Neural cell (in vitro differentiated cells): Measurements from ENCODE around the gene ALOX5AP. TPM values are rescaled to one million over a fixed set of nuclear protein-coding genes. Genes with fewer than 3 reads are reported as not detected.

Source experiments
- H2AFZ ChIP-seq: fragments of 200-600, 300-800 bp; sonication (generic), shearing (Covaris generic); 2 replicates; pipeline ENCODE4 v1.6.0; 2014; ENCODE audit warnings: low read depth, mild to moderate bottlenecking, antibody characterized with exemption, low read length, moderate library complexity
- H3F3A ChIP-seq: fragments of 200-600 bp; shearing (Covaris generic); 2 replicates; pipeline ENCODE4 v1.6.1; 2016; ENCODE audit warnings: mild to moderate bottlenecking, moderate library complexity, mixed read lengths, antibody characterized with exemption, low read length; ENCODE audit not compliant: insufficient read depth, poor library complexity, severe bottlenecking
- H3K27ac ChIP-seq: fragments of 200-600, 300-800 bp; sonication (generic), shearing (Covaris generic); 2 replicates; pipeline ENCODE4 v1.5.1; 2014; ENCODE audit warnings: mild to moderate bottlenecking, low read length, moderate library complexity
- H3K27me3 ChIP-seq: fragments of 300-800, 200-600 bp; sonication (generic), shearing (Covaris generic); 2 replicates; pipeline ENCODE4 v1.6.0; 2014; ENCODE audit warnings: mild to moderate bottlenecking, low read depth, low read length, moderate library complexity; ENCODE audit not compliant: insufficient read depth
- H3K36me3 ChIP-seq: fragments of 300-800, 200-600 bp; sonication (generic), shearing (Covaris generic); 2 replicates; pipeline ENCODE4 v1.5.1; 2014; ENCODE audit warnings: mild to moderate bottlenecking, antibody characterized with exemption, low read length, moderate library complexity; ENCODE audit not compliant: insufficient read depth
- H3K4me2 ChIP-seq: fragments of 300-800, 200-600 bp; sonication (generic), shearing (Covaris generic); 2 replicates; pipeline ENCODE4 v1.6.0; 2014; ENCODE audit warnings: mild to moderate bottlenecking, low read length
- H3K4me3 ChIP-seq: fragments of 300-800, 200-600 bp; sonication (generic), shearing (Covaris generic); 2 replicates; pipeline ENCODE4 v1.5.1; 2014; ENCODE audit warnings: mild to moderate bottlenecking, low read length, moderate library complexity
- H3K79me2 ChIP-seq: fragments of 200-600 bp; shearing (Covaris generic); replicated peaks from 2 replicates; pipeline ENCODE4 v1.6.0; 2014; ENCODE audit warnings: mild to moderate bottlenecking, low read length, moderate library complexity; ENCODE audit not compliant: insufficient read depth
- H3K9ac ChIP-seq: fragments of 300-800, 200-600 bp; sonication (generic), shearing (Covaris generic); 2 replicates; pipeline ENCODE4 v1.6.1; 2016; ENCODE audit warnings: mild to moderate bottlenecking, low read length, mixed read lengths
- H3K9me2 ChIP-seq: fragments of 200-600 bp; shearing (Covaris generic); 2 replicates; pipeline ENCODE4 v1.6.1; 2016; ENCODE audit warnings: mild to moderate bottlenecking, low read length, mixed read lengths; ENCODE audit not compliant: insufficient read depth
- H3K9me3 ChIP-seq: fragments of 200-600, 300-800 bp; sonication (generic), shearing (Covaris generic); 2 replicates; pipeline ENCODE4 v1.6.1; 2016; ENCODE audit warnings: mild to moderate bottlenecking, mixed run types, low read length, moderate library complexity, mixed read lengths
- H4K20me1 ChIP-seq: fragments of 200-600 bp; shearing (Covaris generic); 2 replicates; pipeline ENCODE4 v1.6.1; 2016; ENCODE audit warnings: mild to moderate bottlenecking, mixed run types; ENCODE audit not compliant: insufficient read depth
- CTCF ChIP-seq: fragments of 450-650 bp; IDR thresholded peaks from 2 replicates; pipeline ENCODE4 v1.5.1; 2014; ENCODE audit warnings: antibody characterized with exemption, mild to moderate bottlenecking, moderate library complexity; ENCODE audit not compliant: poor library complexity, severe bottlenecking
- EP300 ChIP-seq: fragments of 450-650 bp; conservative IDR thresholded peaks from 2 replicates; pipeline ENCODE4 v1.6.1; 2014; ENCODE audit warnings: antibody characterized with exemption, mild to moderate bottlenecking, moderate library complexity; ENCODE audit not compliant: poor library complexity, severe bottlenecking
- EZH2 ChIP-seq: fragments of 200-600, 300-800 bp; shearing (Covaris generic), sonication (generic); IDR thresholded peaks from 2 replicates; pipeline ENCODE4 v1.6.1; 2014; ENCODE audit warnings: antibody characterized with exemption, low read length, borderline replicate concordance, mild to moderate bottlenecking; ENCODE audit not compliant: insufficient read depth, poor library complexity, severe bottlenecking
- MXI1 ChIP-seq: fragments of 450-650 bp; conservative IDR thresholded peaks from 2 replicates; pipeline ENCODE4 v1.6.1; 2014; ENCODE audit warnings: antibody characterized with exemption, mild to moderate bottlenecking; ENCODE audit not compliant: poor library complexity, severe bottlenecking
- RAD21 ChIP-seq: fragments of 450-650 bp; conservative IDR thresholded peaks from 2 replicates; pipeline ENCODE4 v1.6.1; 2014; ENCODE audit warnings: antibody characterized with exemption, mild to moderate bottlenecking, moderate library complexity
- REST ChIP-seq: IDR thresholded peaks from 2 replicates; pipeline ENCODE4 v1.6.1; 2012; ENCODE audit warnings: borderline replicate concordance
- SMC3 ChIP-seq: fragments of 450-650 bp; conservative IDR thresholded peaks from 2 replicates; pipeline ENCODE4 v1.6.1; 2014; ENCODE audit warnings: antibody characterized with exemption, mild to moderate bottlenecking, moderate library complexity; ENCODE audit not compliant: poor library complexity
- TAF1 ChIP-seq: IDR thresholded peaks from 2 replicates; pipeline ENCODE4 v1.6.1; 2012; ENCODE audit warnings: low read depth
- polyA plus RNA-seq: library from polyadenylated mRNA; depleted of rRNA; stranded (reverse); fragments of >200 nt; gene quantifications from 2 replicates; pipeline ENCODE4 v1.2.3, GENCODE V29; 2014

Gene ALOX5AP
- polyA plus RNA-seq, 1 donor from 2014 or later = not detected

- Histone ChIP-seq H3K79me2 (no peaks in the 10 kb centered on the region), H3K4me2 (no peak overlapping the region), H3K9ac (no peak overlapping the region), H3F3A (no peaks in the 10 kb centered on the region), H3K36me3 (no peaks in the 10 kb centered on the region), H3K27me3 (no peaks in the 10 kb centered on the region), H2AFZ (no peak overlapping the region), H3K9me2 (no peaks in the 10 kb centered on the region), H3K9me3 (no peaks in the 10 kb centered on the region), H3K27ac (no peak overlapping the region), H3K4me3 (no peak overlapping the region), H4K20me1 (no peaks in the 10 kb centered on the region)
- no peak for TF ChIP-seq MXI1
Observed at GRCh38 chr13:30799356-30799824, 64.0 kb downstream of the ALOX5AP start.

GRCh38 chr13:30800107-30800506, 64.8 kb downstream of the ALOX5AP start:
- no peaks in the 10 kb centered on the region for H3K27me3 ChIP-seq
- H3K9me2 ChIP-seq = no peaks in the 10 kb centered on the region
- no peak overlapping the region for H2AFZ ChIP-seq
- H3K79me2 ChIP-seq = no peaks in the 10 kb centered on the region
- TF ChIP-seq RAD21 (no peak), SMC3 (no peak)
- H3F3A ChIP-seq = no peaks in the 10 kb centered on the region
- no peak overlapping the region for H3K27ac ChIP-seq
- H3K4me2 ChIP-seq = no peak overlapping the region
- no peak overlapping the region for H3K4me3 ChIP-seq
- no peaks in the 10 kb centered on the region for H4K20me1 ChIP-seq
- H3K9me3 ChIP-seq = no peaks in the 10 kb centered on the region
- H3K9ac ChIP-seq = no peak overlapping the region
- no peaks in the 10 kb centered on the region for H3K36me3 ChIP-seq

GRCh38 chr13:30802501-30802900, 67.2 kb downstream of the ALOX5AP start:
- no peaks in the 10 kb centered on the region for H3F3A ChIP-seq
- H3K27me3 ChIP-seq = no peaks in the 10 kb centered on the region
- no peaks in the 10 kb centered on the region for H3K79me2 ChIP-seq
- H3K27ac ChIP-seq = no peak overlapping the region
- TF ChIP-seq SMC3 = no peak
- no peak for TF ChIP-seq EP300
- TF ChIP-seq EZH2 = no peak
- TF ChIP-seq REST = no peak
- no peak for TF ChIP-seq CTCF
- no peak for TF ChIP-seq TAF1
- no peak for TF ChIP-seq RAD21
- no peaks in the 10 kb centered on the region for H4K20me1 ChIP-seq
- H3K9me2 ChIP-seq = no peaks in the 10 kb centered on the region
- H3K9me3 ChIP-seq = no peaks in the 10 kb centered on the region
- H3K4me3 ChIP-seq = no peak overlapping the region
- no peak overlapping the region for H3K9ac ChIP-seq
- H3K4me2 ChIP-seq = no peak overlapping the region
- H3K36me3 ChIP-seq = no peaks in the 10 kb centered on the region
- no peak overlapping the region for H2AFZ ChIP-seq
